ENCODE measurements around the gene VAX1. TPM values are rescaled to one million over a fixed set of nuclear protein-coding genes. Genes with fewer than 3 reads are reported as not detected.

VAX1 gene
- polyA plus RNA-seq, 1 of the 3 experiments (the other 2 are of a cell fraction), result not detected

GRCh38 chr10:117096599-117097201, 41.4 kb downstream of the VAX1 start:
- TF ChIP-seq, protein P1, sequence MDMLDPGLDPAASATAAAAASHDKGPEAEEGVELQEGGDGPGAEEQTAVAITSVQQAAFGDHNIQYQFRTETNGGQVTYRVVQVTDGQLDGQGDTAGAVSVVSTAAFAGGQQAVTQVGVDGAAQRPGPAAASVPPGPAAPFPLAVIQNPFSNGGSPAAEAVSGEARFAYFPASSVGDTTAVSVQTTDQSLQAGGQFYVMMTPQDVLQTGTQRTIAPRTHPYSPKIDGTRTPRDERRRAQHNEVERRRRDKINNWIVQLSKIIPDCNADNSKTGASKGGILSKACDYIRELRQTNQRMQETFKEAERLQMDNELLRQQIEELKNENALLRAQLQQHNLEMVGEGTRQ (IDR thresholded peaks at IDR 0.05; ENCODE audit: borderline replicate concordance, low read depth, low read length), result no peak
- no peak for TF ChIP-seq YY1 (IDR thresholded peaks at IDR 0.05; ENCODE audit: low read depth)
- no peak for TF ChIP-seq MXI1 (IDR thresholded peaks at IDR 0.05; ENCODE audit: low read depth, low read length)
- no peak for TF ChIP-seq GABPA (IDR thresholded peaks at IDR 0.05; ENCODE audit: low read depth)
- no peak for TF ChIP-seq CHD2 (IDR thresholded peaks at IDR 0.05; ENCODE audit: low read length, partially characterized antibody)
- no peak for TF ChIP-seq FOXM1 (IDR thresholded peaks at IDR 0.05; ENCODE audit: low read depth)
- TF ChIP-seq REST (IDR thresholded peaks at IDR 0.05; ENCODE audit: low read depth, low read length), result no peak
- TF ChIP-seq, protein P2, sequence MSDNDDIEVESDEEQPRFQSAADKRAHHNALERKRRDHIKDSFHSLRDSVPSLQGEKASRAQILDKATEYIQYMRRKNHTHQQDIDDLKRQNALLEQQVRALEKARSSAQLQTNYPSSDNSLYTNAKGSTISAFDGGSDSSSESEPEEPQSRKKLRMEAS (IDR thresholded peaks at IDR 0.05; ENCODE audit: low read depth), result no peak
- TF ChIP-seq NFIC (IDR thresholded peaks at IDR 0.05; ENCODE audit: borderline replicate concordance), result no peak
- TF ChIP-seq, protein P3, sequence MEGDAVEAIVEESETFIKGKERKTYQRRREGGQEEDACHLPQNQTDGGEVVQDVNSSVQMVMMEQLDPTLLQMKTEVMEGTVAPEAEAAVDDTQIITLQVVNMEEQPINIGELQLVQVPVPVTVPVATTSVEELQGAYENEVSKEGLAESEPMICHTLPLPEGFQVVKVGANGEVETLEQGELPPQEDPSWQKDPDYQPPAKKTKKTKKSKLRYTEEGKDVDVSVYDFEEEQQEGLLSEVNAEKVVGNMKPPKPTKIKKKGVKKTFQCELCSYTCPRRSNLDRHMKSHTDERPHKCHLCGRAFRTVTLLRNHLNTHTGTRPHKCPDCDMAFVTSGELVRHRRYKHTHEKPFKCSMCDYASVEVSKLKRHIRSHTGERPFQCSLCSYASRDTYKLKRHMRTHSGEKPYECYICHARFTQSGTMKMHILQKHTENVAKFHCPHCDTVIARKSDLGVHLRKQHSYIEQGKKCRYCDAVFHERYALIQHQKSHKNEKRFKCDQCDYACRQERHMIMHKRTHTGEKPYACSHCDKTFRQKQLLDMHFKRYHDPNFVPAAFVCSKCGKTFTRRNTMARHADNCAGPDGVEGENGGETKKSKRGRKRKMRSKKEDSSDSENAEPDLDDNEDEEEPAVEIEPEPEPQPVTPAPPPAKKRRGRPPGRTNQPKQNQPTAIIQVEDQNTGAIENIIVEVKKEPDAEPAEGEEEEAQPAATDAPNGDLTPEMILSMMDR (IDR thresholded peaks at IDR 0.05), result no peak
- TF ChIP-seq FOXJ3 (CRISPR knock-in tag; IDR thresholded peaks at IDR 0.05), result no peak
- TF ChIP-seq RFX5 (IDR thresholded peaks at IDR 0.05; ENCODE audit: low read length), result no peak
- TF ChIP-seq RXRA (IDR thresholded peaks at IDR 0.05; ENCODE audit: borderline replicate concordance, low read depth), result no peak
- no peak for TF ChIP-seq POLR2AphosphoS5 (IDR thresholded peaks at IDR 0.05; ENCODE audit: low read depth, low read length)
- no peak for TF ChIP-seq JUND (IDR thresholded peaks at IDR 0.05)
- TF ChIP-seq ELF1 (IDR thresholded peaks at IDR 0.05), result no peak
- no peak for TF ChIP-seq SMC3 (IDR thresholded peaks at IDR 0.05; ENCODE audit: low read depth, low read length)
- no peak for TF ChIP-seq NRF1 (IDR thresholded peaks at IDR 0.05; ENCODE audit: low read depth, low read length)
- TF ChIP-seq SIN3A (IDR thresholded peaks at IDR 0.05; ENCODE audit: borderline replicate concordance, low read depth, low read length), result no peak
- no peak for TF ChIP-seq GATA2 (CRISPR knock-in tag; IDR thresholded peaks at IDR 0.05)

More at GRCh38 chr10:117096599-117097201, 41.4 kb downstream of the VAX1 start:
- DNase-seq, result no peak
- no peaks in the 10 kb centered on the region for H3K27me3 ChIP-seq (ENCODE audit: insufficient read depth)
- H3K9ac ChIP-seq, result no peak overlapping the region
- POLR2A ChIA-PET, result no interaction called here
- no peaks in the 10 kb centered on the region for H3K9me3 ChIP-seq
- no peaks in the 10 kb centered on the region for H3K36me3 ChIP-seq (replicated peaks in 1 of 2; ENCODE audit: control insufficient read depth in 1 of 2, insufficient read depth in 2 of 2, low read length in 1 of 2)
- CTCF ChIA-PET, result interaction anchor here (1.0 to 1.1 kb wide), 2 partner anchors 16 to 263 kb away, joined by 3 to 5 read pairs; no protein-coding TSS in a partner anchor
- no peak overlapping the region for H3K27ac ChIP-seq (ENCODE audit: low read depth in 2 of 2, low read length in 1 of 2)
- no peaks in the 10 kb centered on the region for H3K79me2 ChIP-seq (ENCODE audit: insufficient read depth)
- H3K4me3 ChIP-seq (ENCODE audit: low read depth in 2 of 2, low read length in 1 of 2), result no peak overlapping the region
- H2AFZ ChIP-seq (ENCODE audit: low read depth), result no peak overlapping the region
- no peaks in the 10 kb centered on the region for H3F3A ChIP-seq (replicated peaks; ENCODE audit: insufficient read depth)
- peaks cover 0 to 10% of the 10 kb centered on the region in 2 experiments; a peak in 1 of 4 replicates for H3K4me1 ChIP-seq (ENCODE audit: control insufficient read depth in 1 of 2, insufficient read depth in 2 of 2, low read depth in 1 of 2, low read length in 1 of 2)
- H3K9me2 ChIP-seq, result no peaks in the 10 kb centered on the region
- WGBS (ENCODE audit: low lambda C conversion rate), result 84% methylated on average over 9 of the region's 9 CpGs
- H4K20me1 ChIP-seq (ENCODE audit: insufficient read depth), result no peaks in the 10 kb centered on the region
- no peak overlapping the region for H3K4me2 ChIP-seq

Data from SK-N-SH (cell line).